H9 (cell line): ENCODE results near the gene SPTBN1. TPM values are rescaled to one million over a fixed set of nuclear protein-coding genes. Genes with fewer than 3 reads are reported as not detected.

Experiments used
- DNase-seq: peaks from one replicate; pipeline ENCODE4 v3.0.0-alpha.2; 2017
- H2AFZ ChIP-seq: one replicate; pipeline ENCODE4 v1.6.1; 2013; ENCODE audit warnings: mild to moderate bottlenecking, low read length, control low read depth, moderate library complexity
- H2AK5ac ChIP-seq: 2 replicates; pipeline ENCODE4 v1.6.1; 2013; ENCODE audit warnings: low read length, control low read depth, mixed read lengths; ENCODE audit not compliant: insufficient read length
- H2BK120ac ChIP-seq: one replicate; pipeline ENCODE4 v1.6.1; 2013; ENCODE audit warnings: low read depth, mild to moderate bottlenecking, low read length, control low read depth, inconsistent platforms; ENCODE audit not compliant: poor library complexity, severe bottlenecking
- H2BK12ac ChIP-seq: 2 replicates; pipeline ENCODE4 v1.6.1; 2013; ENCODE audit warnings: low read length, control low read depth, mixed read lengths, low read depth; ENCODE audit not compliant: insufficient read length
- H2BK15ac ChIP-seq: 2 replicates; pipeline ENCODE4 v1.6.1; 2013; ENCODE audit warnings: low read depth, low read length, control low read depth
- H2BK20ac ChIP-seq: one replicate; pipeline ENCODE4 v1.6.1; 2013; ENCODE audit warnings: low read depth, mild to moderate bottlenecking, low read length, control low read depth, inconsistent platforms; ENCODE audit not compliant: poor library complexity, severe bottlenecking
- H2BK5ac ChIP-seq: 2 replicates; pipeline ENCODE4 v1.6.1; 2013; ENCODE audit warnings: low read length, control low read depth, mixed read lengths; ENCODE audit not compliant: insufficient read length
- H3K14ac ChIP-seq: 2 replicates; pipeline ENCODE4 v1.6.1; 2013; ENCODE audit warnings: low read length, control low read depth; ENCODE audit not compliant: insufficient read depth
- H3K18ac ChIP-seq: 2 replicates; pipeline ENCODE4 v1.6.1; 2013; ENCODE audit warnings: low read depth, mild to moderate bottlenecking, mixed read lengths, low read length, control low read depth; ENCODE audit not compliant: insufficient read length
- H3K23ac ChIP-seq: 2 replicates; pipeline ENCODE4 v1.6.1; 2013; ENCODE audit warnings: low read length, control low read depth, mixed read lengths, low read depth; ENCODE audit not compliant: insufficient read length
- H3K23me2 ChIP-seq: 2 replicates; pipeline ENCODE4 v1.6.1; 2013; ENCODE audit warnings: low read depth, mild to moderate bottlenecking, mixed read lengths, low read length, control low read depth; ENCODE audit not compliant: insufficient read length, poor library complexity, severe bottlenecking
- H3K27ac ChIP-seq: 2 replicates; pipeline ENCODE4 v1.5.1; 2013; ENCODE audit warnings: low read length, control low read depth, mixed read lengths, low read depth; ENCODE audit not compliant: insufficient read length
- H3K27me3 ChIP-seq: 2 replicates; pipeline ENCODE4 v1.6.1; 2013; ENCODE audit warnings: low read length, control low read depth, inconsistent platforms; ENCODE audit not compliant: insufficient read depth
- H3K4ac ChIP-seq: 2 replicates; pipeline ENCODE4 v1.6.1; 2013; ENCODE audit warnings: low read depth, mild to moderate bottlenecking, control low read depth, inconsistent platforms, low read length, moderate library complexity
- H3K4me1 ChIP-seq: 2 replicates; pipeline ENCODE4 v1.6.1; 2013; ENCODE audit warnings: low read length, control low read depth, inconsistent platforms; ENCODE audit not compliant: insufficient read depth
- H3K4me2 ChIP-seq: 2 replicates; pipeline ENCODE4 v1.6.1; 2013; ENCODE audit warnings: low read length, control low read depth, mixed read lengths; ENCODE audit not compliant: insufficient read length, insufficient read depth
- H3K56ac ChIP-seq: 2 replicates; pipeline ENCODE4 v1.6.1; 2013; ENCODE audit warnings: low read depth, mild to moderate bottlenecking, mixed read lengths, low read length, control low read depth; ENCODE audit not compliant: insufficient read length
- H3K79me1 ChIP-seq: 2 replicates; pipeline ENCODE4 v1.6.1; 2013; ENCODE audit warnings: low read depth, mild to moderate bottlenecking, moderate library complexity, low read length, control low read depth, inconsistent platforms; ENCODE audit not compliant: insufficient read depth, poor library complexity, severe bottlenecking
- H3K79me2 ChIP-seq: 2 replicates; pipeline ENCODE4 v1.6.1; 2013; ENCODE audit warnings: low read length, control low read depth, inconsistent platforms; ENCODE audit not compliant: insufficient read depth
- H3K9ac ChIP-seq: 2 replicates; pipeline ENCODE4 v1.6.1; 2013; ENCODE audit warnings: low read length, control low read depth, mixed read lengths; ENCODE audit not compliant: insufficient read length; ENCODE audit errors: extremely low read depth
- H3K9me3 ChIP-seq: one replicate; pipeline ENCODE4 v1.6.1; 2013; ENCODE audit warnings: low read depth, low read length, inconsistent platforms; ENCODE audit not compliant: control insufficient read depth
- H3T11ph ChIP-seq: one replicate; pipeline ENCODE4 v1.6.1; 2013; ENCODE audit warnings: mild to moderate bottlenecking, low read length, control low read depth, inconsistent platforms
- H4K20me1 ChIP-seq: one replicate; pipeline ENCODE4 v1.6.1; 2013; ENCODE audit not compliant: control insufficient read depth, insufficient read length, insufficient read depth
- H4K5ac ChIP-seq: 2 replicates; pipeline ENCODE4 v1.6.1; 2013; ENCODE audit warnings: low read depth, mild to moderate bottlenecking, mixed read lengths, low read length, control low read depth; ENCODE audit not compliant: insufficient read length
- H4K8ac ChIP-seq: replicated peaks from 2 replicates; pipeline ENCODE4 v1.6.1; 2013; ENCODE audit warnings: low read length, control low read depth, mixed read lengths, low read depth; ENCODE audit not compliant: insufficient read length
- H4K91ac ChIP-seq: 2 replicates; pipeline ENCODE4 v1.6.1; 2013; ENCODE audit warnings: low read depth, mild to moderate bottlenecking, moderate library complexity, mixed read lengths, low read length, control low read depth; ENCODE audit not compliant: insufficient read length
- H3K27ac Mint-ChIP-seq, 3 experiments: 2 replicates in 2 of 3; 3 replicates in 1 of 3; pipeline ENCODE4 v1.8.0; 2020 to 2021; ENCODE audit warnings: mixed read lengths in 3 of 3, mild to moderate bottlenecking in 1 of 3, moderate library complexity in 1 of 3
- H3K27me3 Mint-ChIP-seq: 2 replicates; pipeline ENCODE4 v1.8.0; 2021; ENCODE audit warnings: low read depth, mild to moderate bottlenecking, moderate library complexity, mixed read lengths
- H3K36me3 Mint-ChIP-seq, 3 experiments: 2 replicates in 2 of 3; 3 replicates in 1 of 3; pipeline ENCODE4 v1.8.0; 2020 to 2021; ENCODE audit warnings: low read depth in 3 of 3, mixed read lengths in 3 of 3; ENCODE audit not compliant: insufficient read depth in 1 of 3
- H3K4me1 Mint-ChIP-seq, 2 experiments: 2 replicates each; pipeline ENCODE4 v1.8.0; 2020; ENCODE audit warnings: mixed read lengths in 2 of 2
- H3K4me3 Mint-ChIP-seq, 2 experiments: 2 replicates in 1 of 2; 3 replicates in 1 of 2; pipeline ENCODE4 v1.8.0; 2020 to 2021; ENCODE audit warnings: mild to moderate bottlenecking in 2 of 2, mixed read lengths in 2 of 2, moderate library complexity in 1 of 2
- H3K9me3 Mint-ChIP-seq, 2 experiments: 2 replicates in 1 of 2; 3 replicates in 1 of 2; pipeline ENCODE4 v1.8.0; 2020; ENCODE audit warnings: mild to moderate bottlenecking in 2 of 2, mixed read lengths in 2 of 2, moderate library complexity in 1 of 2
- WGBS: extraction: QIAGEN DNeasy Blood & Tissue Kit; methylation state at CpG from one replicate; pipeline ENCODE4 v1.1.7; 2013; ENCODE audit warnings: missing lambda C conversion rate, low lambda C conversion rate, mixed read lengths; ENCODE audit not compliant: insufficient read length; ENCODE audit errors: extremely low coverage; 5-methylcytosine and 5-hydroxymethylcytosine counted together
- total RNA-seq: library from RNA; stranded (reverse); gene quantifications from 2 replicates; pipeline ENCODE4 v1.2.1, GENCODE V29; 2021
- TF ChIP-seq, protein P1 (sequence below): fragments of 200-600 bp; sonication (generic); conservative IDR thresholded peaks from 3 replicates; pipeline ENCODE4 v1.8.0; 2021; ENCODE audit warnings: antibody characterized with exemption, mild to moderate bottlenecking

Gene SPTBN1
- total RNA-seq, 1 experiment from 2014 or later: 164 TPM

DNA sequence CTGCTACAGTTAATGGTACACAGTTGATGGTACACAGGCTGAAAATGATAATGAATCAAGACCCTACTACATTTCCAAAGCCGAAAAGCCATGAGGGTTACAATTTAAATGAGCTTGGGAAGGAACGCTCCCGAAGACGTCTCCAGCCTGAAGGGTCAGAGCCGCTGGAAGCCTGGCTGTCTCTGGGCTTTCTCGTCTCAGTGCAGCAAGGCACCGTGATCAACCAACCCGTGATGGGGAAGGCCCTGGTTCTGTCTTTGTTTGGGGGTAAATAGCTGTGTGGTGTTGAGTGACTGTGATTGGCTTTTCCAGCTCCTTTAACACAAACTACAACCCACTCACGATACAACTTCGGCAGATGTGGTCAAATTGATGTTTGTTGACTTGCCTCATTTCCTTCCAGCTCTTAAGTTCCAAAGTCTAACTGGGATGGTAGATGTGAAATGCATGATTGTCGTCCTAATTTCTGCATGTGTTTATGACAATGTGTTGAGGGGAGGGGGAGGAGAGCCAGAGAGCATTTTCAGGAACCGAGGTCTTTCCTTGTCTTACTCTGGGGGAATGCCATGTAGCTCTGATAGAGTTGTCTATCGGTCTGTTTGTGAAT, 207.4 kb downstream of the SPTBN1 start:
- Histone ChIP-seq H2BK12ac (no peak overlapping the region), H3K4me2 (no peak overlapping the region), H3K18ac (no peak overlapping the region), H2BK15ac (no peak overlapping the region), H2BK5ac (no peak overlapping the region), H3K4me1 (peaks cover 4% of the 10 kb centered on the region; the same call in 1 of the 2 replicates), H3K79me2 (no peaks in the 10 kb centered on the region), H4K91ac (no peak overlapping the region), H3T11ph (no peak overlapping the region), H3K79me1 (no peaks in the 10 kb centered on the region), H4K8ac (no peak overlapping the region), H3K9me3 (no peaks in the 10 kb centered on the region), H2BK20ac (no peak overlapping the region), H3K23me2 (no peaks in the 10 kb centered on the region), H2AFZ (no peak overlapping the region), H2AK5ac (no peak overlapping the region), H3K14ac (no peak overlapping the region), H4K20me1 (no peaks in the 10 kb centered on the region), H2BK120ac (no peak overlapping the region), H3K9ac (no peak overlapping the region), H3K27ac (no peak overlapping the region), H3K23ac (no peak overlapping the region), H3K27me3 (no peaks in the 10 kb centered on the region), H4K5ac (no peak overlapping the region), H3K4ac (no peak overlapping the region), H3K56ac (no peak overlapping the region)
- H3K27ac Mint-ChIP-seq: no peak overlapping the region
- peaks cover 51 to 97% (median 93%) of the 10 kb centered on the region in 3 experiments for H3K36me3 Mint-ChIP-seq
- DNase-seq: no peak
- no CpG with 5 or more reads among the region's 13 CpGs for WGBS
- H3K9me3 Mint-ChIP-seq: no peaks in the 10 kb centered on the region
- H3K4me3 Mint-ChIP-seq: no peak overlapping the region
- H3K27me3 Mint-ChIP-seq: no peaks in the 10 kb centered on the region
- TF ChIP-seq, protein P1, sequence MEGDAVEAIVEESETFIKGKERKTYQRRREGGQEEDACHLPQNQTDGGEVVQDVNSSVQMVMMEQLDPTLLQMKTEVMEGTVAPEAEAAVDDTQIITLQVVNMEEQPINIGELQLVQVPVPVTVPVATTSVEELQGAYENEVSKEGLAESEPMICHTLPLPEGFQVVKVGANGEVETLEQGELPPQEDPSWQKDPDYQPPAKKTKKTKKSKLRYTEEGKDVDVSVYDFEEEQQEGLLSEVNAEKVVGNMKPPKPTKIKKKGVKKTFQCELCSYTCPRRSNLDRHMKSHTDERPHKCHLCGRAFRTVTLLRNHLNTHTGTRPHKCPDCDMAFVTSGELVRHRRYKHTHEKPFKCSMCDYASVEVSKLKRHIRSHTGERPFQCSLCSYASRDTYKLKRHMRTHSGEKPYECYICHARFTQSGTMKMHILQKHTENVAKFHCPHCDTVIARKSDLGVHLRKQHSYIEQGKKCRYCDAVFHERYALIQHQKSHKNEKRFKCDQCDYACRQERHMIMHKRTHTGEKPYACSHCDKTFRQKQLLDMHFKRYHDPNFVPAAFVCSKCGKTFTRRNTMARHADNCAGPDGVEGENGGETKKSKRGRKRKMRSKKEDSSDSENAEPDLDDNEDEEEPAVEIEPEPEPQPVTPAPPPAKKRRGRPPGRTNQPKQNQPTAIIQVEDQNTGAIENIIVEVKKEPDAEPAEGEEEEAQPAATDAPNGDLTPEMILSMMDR: no peak
- peaks cover 11 to 12% of the 10 kb centered on the region in 2 experiments for H3K4me1 Mint-ChIP-seq
